ENCODE measurements around the gene HDAC11. TPM values are rescaled to one million over a fixed set of nuclear protein-coding genes. Genes with fewer than 3 reads are reported as not detected.
A peak's percentile ranks its signal among the peaks of the same experiment; 100 is the strongest.
"Not testable (repeated sequence)": the region's sequence is repeated elsewhere in the genome, so short reads cannot be mapped to it uniquely, and the experiment has no call there.

The HDAC11 gene
- total RNA-seq, 2 experiments from 2014 or later, result 1.8 to 2.0 TPM

DNA sequence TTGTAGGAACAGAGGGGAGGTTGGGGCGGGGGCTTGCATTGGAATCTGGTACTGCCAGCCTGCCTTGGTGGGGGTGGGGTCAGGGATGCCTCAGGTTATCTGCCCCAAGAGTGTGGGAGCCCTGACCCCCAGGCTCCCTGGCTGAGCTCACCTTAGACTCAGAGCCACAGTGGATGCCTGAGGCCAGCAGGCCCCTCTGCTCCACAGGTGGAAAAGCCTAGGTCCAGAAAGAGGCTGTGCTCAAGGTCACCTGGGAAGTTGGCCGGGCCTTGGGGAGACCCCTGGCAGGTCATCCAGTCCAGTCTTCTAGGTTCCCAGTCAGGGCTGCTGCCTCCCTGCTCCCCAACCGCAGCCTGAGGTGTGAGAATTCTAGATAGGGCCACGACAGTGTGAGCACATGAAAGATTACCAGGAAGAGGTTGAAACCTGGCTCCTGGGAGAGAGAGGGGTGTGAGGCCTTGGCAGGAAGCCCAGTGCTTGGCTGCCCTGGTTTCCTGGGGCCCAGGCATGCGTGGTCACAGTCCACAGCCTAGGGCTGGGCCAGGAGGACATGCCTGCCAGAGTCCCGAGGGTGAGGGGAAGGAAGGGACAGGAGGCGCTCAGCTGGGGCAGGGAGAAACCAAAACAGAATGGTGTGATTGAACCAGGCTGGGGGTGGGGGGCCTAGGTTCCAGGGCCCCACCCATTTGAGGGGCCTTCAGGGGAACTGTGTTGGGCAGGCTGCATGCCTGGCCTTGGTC lies 4.9 kb downstream of the HDAC11 start:
- Mint-ChIP-seq H3K36me3 (ENCODE audit: low read depth) (no peaks in the 10 kb centered on the region), H3K9me3 (peaks cover 1% of the 10 kb centered on the region), H3K27me3 (no peaks in the 10 kb centered on the region), H3K4me3 (no peak overlapping the region), H3K4me1 (ENCODE audit: low read depth) (peaks cover 19% of the 10 kb centered on the region), H3K27ac (peak overlapping the region; percentile 26)
- TF ChIP-seq, protein P1, sequence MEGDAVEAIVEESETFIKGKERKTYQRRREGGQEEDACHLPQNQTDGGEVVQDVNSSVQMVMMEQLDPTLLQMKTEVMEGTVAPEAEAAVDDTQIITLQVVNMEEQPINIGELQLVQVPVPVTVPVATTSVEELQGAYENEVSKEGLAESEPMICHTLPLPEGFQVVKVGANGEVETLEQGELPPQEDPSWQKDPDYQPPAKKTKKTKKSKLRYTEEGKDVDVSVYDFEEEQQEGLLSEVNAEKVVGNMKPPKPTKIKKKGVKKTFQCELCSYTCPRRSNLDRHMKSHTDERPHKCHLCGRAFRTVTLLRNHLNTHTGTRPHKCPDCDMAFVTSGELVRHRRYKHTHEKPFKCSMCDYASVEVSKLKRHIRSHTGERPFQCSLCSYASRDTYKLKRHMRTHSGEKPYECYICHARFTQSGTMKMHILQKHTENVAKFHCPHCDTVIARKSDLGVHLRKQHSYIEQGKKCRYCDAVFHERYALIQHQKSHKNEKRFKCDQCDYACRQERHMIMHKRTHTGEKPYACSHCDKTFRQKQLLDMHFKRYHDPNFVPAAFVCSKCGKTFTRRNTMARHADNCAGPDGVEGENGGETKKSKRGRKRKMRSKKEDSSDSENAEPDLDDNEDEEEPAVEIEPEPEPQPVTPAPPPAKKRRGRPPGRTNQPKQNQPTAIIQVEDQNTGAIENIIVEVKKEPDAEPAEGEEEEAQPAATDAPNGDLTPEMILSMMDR (IDR thresholded peaks at IDR 0.05), result no peak
- intact Hi-C loops (cut with micrococcal nuclease), result loop anchor here (10.0 kb wide), 1 partner anchor 400 kb away; the partner anchor contains the start of gene WNT7A
- DNase-seq (peak; percentile 14), ATAC-seq (no peak)
- ChIA-PET POLR2A (no interaction called here), CTCF (interaction anchor here (0.7 to 4.4 kb wide), 8 partner anchors 10 to 185 kb away, joined by 3 to 23 read pairs (median 4); no protein-coding TSS in a partner anchor)

DNA sequence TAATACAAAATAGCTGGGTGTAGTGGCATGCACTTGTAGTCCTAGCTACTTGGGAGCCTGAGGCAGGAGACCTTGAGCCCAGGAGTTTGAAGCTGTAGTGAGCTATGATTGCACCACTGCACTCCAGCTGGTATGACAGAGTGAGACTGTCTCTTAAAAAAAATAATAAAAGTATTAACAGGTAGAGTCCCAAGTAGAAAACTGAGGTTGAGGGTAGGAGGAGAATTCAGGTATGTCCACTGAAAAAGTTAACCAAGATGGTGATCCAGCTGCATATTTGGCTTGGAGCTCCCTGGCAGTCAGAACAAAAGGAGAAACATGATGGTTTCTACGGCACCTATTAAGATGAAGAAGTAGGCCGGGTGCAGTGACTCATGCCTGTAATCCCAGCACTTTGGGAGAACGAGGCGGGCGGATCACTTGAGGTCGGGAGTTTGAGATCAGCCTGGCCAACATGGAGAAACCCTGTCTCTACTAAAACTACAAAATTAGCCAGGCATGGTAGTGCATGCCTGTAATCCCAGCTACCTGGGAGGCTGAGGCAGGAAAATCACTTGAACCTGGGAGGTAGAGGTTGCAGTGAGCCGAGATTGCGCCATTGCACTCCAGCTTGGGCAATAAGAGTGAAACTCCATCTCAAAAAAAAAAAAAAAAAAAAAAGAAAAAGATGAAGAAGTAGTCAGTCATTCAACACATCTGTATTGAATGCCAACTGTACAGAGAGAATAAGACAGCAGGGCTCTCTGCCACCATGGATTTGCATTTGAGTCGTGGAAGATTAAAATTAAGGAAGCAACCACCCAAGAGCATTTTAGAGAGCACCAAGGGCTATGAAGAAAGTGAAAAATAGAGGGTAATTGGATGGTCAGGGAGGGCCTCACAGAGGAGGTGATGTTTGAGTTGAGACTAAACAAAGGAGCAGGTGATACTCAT lies 5.8 kb downstream of the HDAC11 start:
- H3K9me3 Mint-ChIP-seq; POLR2A ChIA-PET; H3K4me3 Mint-ChIP-seq; ATAC-seq; DNase-seq; H3K36me3 Mint-ChIP-seq (ENCODE audit: low read depth); H3K27me3 Mint-ChIP-seq; H3K27ac Mint-ChIP-seq: not testable (repeated sequence)
- CTCF ChIA-PET, result interaction anchor here (1.2 to 4.4 kb wide), 4 partner anchors 9 to 172 kb away, joined by 4 to 23 read pairs (median 4); no protein-coding TSS in a partner anchor
- H3K4me1 Mint-ChIP-seq (ENCODE audit: low read depth), result peaks cover 16% of the 10 kb centered on the region
- intact Hi-C loops (cut with micrococcal nuclease), result loop anchor here (10.0 kb wide), 1 partner anchor 399 kb away; the partner anchor contains the start of gene WNT7A

DNA sequence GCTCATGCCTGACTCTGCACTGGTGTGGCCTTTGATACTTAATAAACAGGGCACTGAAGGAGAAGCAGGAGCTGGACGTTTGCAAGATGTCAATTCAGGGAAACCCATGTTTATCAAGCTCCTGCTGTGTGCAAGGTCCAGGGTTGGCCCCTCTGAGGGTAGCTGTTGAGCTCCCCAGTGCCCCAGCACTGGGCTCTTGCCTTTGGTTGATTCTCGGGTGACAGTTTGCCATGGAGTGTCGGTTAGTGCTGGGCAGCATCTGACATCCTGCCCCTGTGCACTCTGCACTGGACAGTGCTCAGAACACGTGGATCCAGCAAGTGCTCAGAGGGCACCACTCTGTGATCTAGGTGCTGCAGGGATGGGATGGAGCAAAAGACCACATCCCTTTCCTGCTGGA lies 7.3 kb downstream of the HDAC11 start:
- CTCF ChIA-PET, result interaction anchor here (1.3 to 4.4 kb wide), 3 partner anchors 8 to 168 kb away, joined by 4 to 23 read pairs (median 10); no protein-coding TSS in a partner anchor
- no peaks in the 10 kb centered on the region for H3K27me3 Mint-ChIP-seq
- no peak for DNase-seq
- peaks cover 5% of the 10 kb centered on the region for H3K4me1 Mint-ChIP-seq (ENCODE audit: low read depth)
- H3K27ac Mint-ChIP-seq, result no peak overlapping the region
- POLR2A ChIA-PET, result no interaction called here
- H3K4me3 Mint-ChIP-seq, result no peak overlapping the region
- H3K36me3 Mint-ChIP-seq (ENCODE audit: low read depth), result no peaks in the 10 kb centered on the region
- TF ChIP-seq, protein P1 (IDR thresholded peaks at IDR 0.05), result no peak
- no peak for ATAC-seq
- intact Hi-C loops (cut with micrococcal nuclease), result loop anchor here (10.0 kb wide), 1 partner anchor 397 kb away; the partner anchor contains the start of gene WNT7A
- peaks cover 1% of the 10 kb centered on the region for H3K9me3 Mint-ChIP-seq

DNA sequence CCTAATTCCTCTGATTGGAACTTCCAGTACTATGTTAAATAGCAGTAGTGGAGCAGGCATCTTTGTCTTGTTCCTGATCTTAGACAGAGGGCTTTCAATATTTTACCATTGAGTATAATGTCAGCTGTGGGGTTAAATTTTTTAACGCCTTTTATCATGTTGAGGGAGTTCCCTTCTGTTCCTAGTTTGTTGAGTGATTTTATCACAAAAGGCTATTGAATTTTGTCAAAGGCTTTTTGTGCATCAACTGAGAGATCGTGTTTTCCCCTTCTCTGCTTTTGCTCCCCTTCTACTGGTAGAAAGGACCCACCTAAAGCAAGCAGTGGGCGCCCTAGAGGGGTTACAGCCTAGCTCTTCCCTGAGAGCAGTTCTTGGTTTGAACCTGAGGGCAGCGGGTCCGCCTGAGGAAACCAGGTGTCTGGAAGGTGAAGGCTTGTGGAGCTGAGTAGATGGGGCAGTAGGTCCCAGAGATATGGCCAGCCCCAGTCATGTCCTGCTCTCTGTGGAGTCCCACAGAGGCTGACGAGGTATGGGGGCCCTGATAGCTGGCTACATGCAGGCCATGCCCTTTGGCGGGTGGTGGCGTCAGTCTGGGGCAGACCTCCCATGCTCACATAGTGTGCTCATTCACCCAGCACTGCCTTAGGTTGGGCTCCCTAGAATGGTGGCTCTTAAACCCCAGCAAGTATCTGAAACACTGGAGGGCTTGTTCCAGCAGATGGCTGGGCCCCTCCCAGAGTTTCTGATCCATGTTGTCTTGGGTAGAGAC lies 11.3 kb downstream of the HDAC11 start:
- Mint-ChIP-seq H3K27me3 (no peaks in the 10 kb centered on the region), H3K4me3 (no peak overlapping the region), H3K9me3 (peaks cover 1% of the 10 kb centered on the region), H3K27ac (no peak overlapping the region), H3K36me3 (ENCODE audit: low read depth) (no peaks in the 10 kb centered on the region), H3K4me1 (ENCODE audit: low read depth) (no peaks in the 10 kb centered on the region)
- ChIA-PET CTCF (interaction anchor here (0.9 to 2.2 kb wide), 7 partner anchors 11 to 389 kb away, joined by 3 to 13 read pairs (median 4); partner anchors contain the start of genes HDAC11 and WNT7A), POLR2A (interaction anchor here (0.7 kb wide), 1 partner anchor 1433 kb away, joined by 3 read pairs; no protein-coding TSS in a partner anchor)
- no peak for ATAC-seq
- intact Hi-C loops (cut with micrococcal nuclease), result no loop called here
- no peak for DNase-seq
- TF ChIP-seq, protein P1 (IDR thresholded peaks at IDR 0.05), result no peak

DNA sequence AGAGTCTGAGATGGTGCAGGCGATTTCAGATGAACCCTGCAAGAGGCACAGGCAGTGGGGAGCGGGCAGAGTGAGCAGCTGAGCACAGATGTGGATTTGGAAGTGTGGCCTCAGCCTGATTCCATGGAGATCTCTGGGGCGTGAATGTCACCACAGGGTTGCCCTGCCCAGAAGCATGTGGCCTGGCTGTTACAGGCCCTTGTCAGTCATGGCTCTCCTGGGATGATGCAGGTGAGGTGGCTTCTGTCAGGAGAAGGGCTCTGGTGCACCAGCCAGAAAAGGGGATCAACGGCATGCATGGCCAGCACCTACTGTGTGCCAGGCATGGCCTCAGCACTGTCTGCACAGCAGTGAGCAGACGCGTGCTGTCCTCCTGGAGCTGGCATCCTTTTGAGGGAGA lies 11.9 kb downstream of the HDAC11 start:
- no peak overlapping the region for H3K4me3 Mint-ChIP-seq

More for the DNA sequence above, 11.9 kb downstream of the HDAC11 start:
- TF ChIP-seq, protein P1 (IDR thresholded peaks at IDR 0.05), result no peak
- peaks cover 1% of the 10 kb centered on the region for H3K9me3 Mint-ChIP-seq
- H3K27me3 Mint-ChIP-seq, result no peaks in the 10 kb centered on the region
- no peak overlapping the region for H3K27ac Mint-ChIP-seq
- ChIA-PET POLR2A (no interaction called here), CTCF (interaction anchor here (1.3 to 2.2 kb wide), 3 partner anchors 36 to 158 kb away, joined by 4 to 13 read pairs (median 6); no protein-coding TSS in a partner anchor)
- no peaks in the 10 kb centered on the region for H3K4me1 Mint-ChIP-seq (ENCODE audit: low read depth)
- H3K36me3 Mint-ChIP-seq (ENCODE audit: low read depth), result no peaks in the 10 kb centered on the region
- intact Hi-C loops (cut with micrococcal nuclease), result no loop called here
- DNase-seq, result no peak
- no peak for ATAC-seq

Data from activated CD8-positive, alpha-beta T cell treated with anti-CD3 and anti-CD28 coated beads for 36 hours (primary cell).